Measurements from ENCODE around the gene SMG9.
"Not testable (repeated sequence)": the region's sequence is repeated elsewhere in the genome, so short reads cannot be mapped to it uniquely, and the experiment has no call there.

SMG9 gene

GRCh38 chr19:43776286-43776685 lies 21.5 kb upstream of the SMG9 start:
- peaks cover 70 to 86% (median 81%) of the 10 kb centered on the region in 10 experiments for H3K4me1 ChIP-seq
- no peaks in the 10 kb centered on the region for H3K9me3 ChIP-seq (replicated peaks in 1 of 11)
- peaks cover 28 to 57% (median 39%) of the 10 kb centered on the region in 11 experiments for H3K36me3 ChIP-seq
- H4K20me1 ChIP-seq: peaks cover 0 to 45% (median 0%) of the 10 kb centered on the region in 11 experiments; a peak in 7 of 22 replicates
- H3K9ac ChIP-seq: peak overlapping the region in 7 of 11 experiments; percentile 72 to 84 (median 80); a peak in 11 of 22 replicates
- H3K4me3 ChIP-seq: peak overlapping the region in 4 of 10 experiments; percentile 55 to 80 (median 80); a peak in 6 of 20 replicates
- peak overlapping the region; percentile 85 to 100 (median 93) for H3K4me2 ChIP-seq
- no peak for TF ChIP-seq Cebpa-rat (IDR thresholded peaks at IDR 0.05)
- no peaks in the 10 kb centered on the region for H3K27me3 ChIP-seq
- peak overlapping the region in 9 of 11 experiments; percentile 68 to 91 (median 85); a peak in 17 of 22 replicates for H3K27ac ChIP-seq

- Histone ChIP-seq H4K20me1 (peaks cover 0 to 51% (median 0%) of the 10 kb centered on the region in 11 experiments; a peak in 7 of 22 replicates), H3K4me1 (peaks cover 64 to 91% (median 78%) of the 10 kb centered on the region in 10 experiments), H3K27me3 (no peaks in the 10 kb centered on the region), H3K27ac (peak overlapping the region in 4 of 11 experiments; percentile 81 to 91 (median 88); a peak in 4 of 22 replicates), H3K9me3 (replicated peaks in 1 of 11) (no peaks in the 10 kb centered on the region), H3K4me2 (peak overlapping the region in 8 of 11 experiments; percentile 89 to 100 (median 93); a peak in 13 of 22 replicates), H3K9ac (no peak overlapping the region; a peak in 1 of 22 replicates), H3K36me3 (peaks cover 36 to 66% (median 48%) of the 10 kb centered on the region in 11 experiments), H3K4me3 (no peak overlapping the region)
- TF ChIP-seq Cebpa-rat (IDR thresholded peaks at IDR 0.05): no peak
These were observed 20.6 kb upstream of the SMG9 start for GRCh38 chr19:43775299-43775890.

GRCh38 chr19:43774940-43775258 lies 20.1 kb upstream of the SMG9 start:
- not testable (repeated sequence) for H3K9ac ChIP-seq; H3K4me3 ChIP-seq; H3K27ac ChIP-seq; H3K9me3 ChIP-seq (replicated peaks in 1 of 11); H3K27me3 ChIP-seq
- Histone ChIP-seq H3K4me2 (peak overlapping the region in 4 of 11 experiments; percentile 47 to 100 (median 77); a peak in 7 of 22 replicates), H3K4me1 (peaks cover 61 to 96% (median 78%) of the 10 kb centered on the region in 10 experiments), H3K36me3 (peaks cover 41 to 71% (median 53%) of the 10 kb centered on the region in 11 experiments), H4K20me1 (peaks cover 0 to 56% (median 0%) of the 10 kb centered on the region in 11 experiments; a peak in 7 of 22 replicates)

- peaks cover 47 to 76% (median 59%) of the 10 kb centered on the region in 11 experiments for H3K36me3 ChIP-seq
- no peak overlapping the region for H3K4me3 ChIP-seq
- no peaks in the 10 kb centered on the region for H3K9me3 ChIP-seq (replicated peaks in 1 of 11)
- peak overlapping the region in 8 of 11 experiments; percentile 19 to 100 (median 62); a peak in 9 of 22 replicates for H3K4me2 ChIP-seq
- H3K9ac ChIP-seq: 0 out of 22 replicates have a peak overlapping the region, but pooled peaks of 1 of the 11 experiments have one; percentile 5
- peak overlapping the region in 2 of 11 experiments; percentile 3 to 12; a peak in 3 of 22 replicates for H3K27ac ChIP-seq
- no peaks in the 10 kb centered on the region for H3K27me3 ChIP-seq
- TF ChIP-seq Cebpa-rat (IDR thresholded peaks at IDR 0.05): no peak
- H3K4me1 ChIP-seq: peaks cover 55 to 100% (median 77%) of the 10 kb centered on the region in 10 experiments
- peaks cover 0 to 57% (median 0%) of the 10 kb centered on the region in 11 experiments; a peak in 7 of 22 replicates for H4K20me1 ChIP-seq
These were observed 19.6 kb upstream of the SMG9 start for GRCh38 chr19:43774103-43774939.

GRCh38 chr19:43773725-43774102 lies 19.0 kb upstream of the SMG9 start:
- Histone ChIP-seq H3K36me3 (peaks cover 53 to 82% (median 65%) of the 10 kb centered on the region in 11 experiments), H3K4me3 (no peak overlapping the region), H3K4me2 (peak overlapping the region in 10 of 11 experiments; percentile 19 to 100 (median 52); a peak in 13 of 22 replicates)

DNA sequence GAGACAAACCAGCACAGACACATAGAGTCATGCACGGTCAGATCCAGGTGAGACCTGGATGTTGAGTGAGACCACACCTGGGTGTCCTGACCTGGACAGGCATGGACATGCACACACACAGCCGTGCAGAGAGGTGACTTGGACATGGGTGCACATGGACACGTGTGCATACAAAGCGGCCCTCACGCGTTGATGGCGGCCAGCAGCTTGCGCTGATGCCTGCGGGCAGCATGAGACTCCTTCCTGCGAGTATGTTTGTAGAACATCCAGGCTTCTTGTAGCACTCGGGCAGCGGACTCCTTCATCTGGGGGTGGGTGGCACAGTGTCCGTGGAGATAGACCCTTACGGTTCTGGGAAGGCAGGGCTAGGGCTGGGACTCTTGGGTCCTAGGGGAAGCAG lies 14.5 kb upstream of the SMG9 start:
- peaks cover 0 to 40% (median 0%) of the 10 kb centered on the region in 11 experiments; a peak in 6 of 22 replicates for H4K20me1 ChIP-seq
- peak overlapping the region in 5 of 11 experiments; percentile 25 to 90 (median 42); a peak in 7 of 22 replicates for H3K27ac ChIP-seq
- H3K4me1 ChIP-seq: peaks cover 51 to 100% (median 77%) of the 10 kb centered on the region in 10 experiments
- H3K9me3 ChIP-seq (replicated peaks in 1 of 11): no peaks in the 10 kb centered on the region
- no peak for TF ChIP-seq Cebpa-rat (IDR thresholded peaks at IDR 0.05)
- peaks cover 67 to 83% (median 77%) of the 10 kb centered on the region in 11 experiments for H3K36me3 ChIP-seq
- peak overlapping the region in 7 of 11 experiments; percentile 8 to 55 (median 27); a peak in 4 of 22 replicates for H3K9ac ChIP-seq
- H3K4me3 ChIP-seq: no peak overlapping the region; a peak in 1 of 20 replicates
- peak overlapping the region in 8 of 11 experiments; percentile 91 to 97 (median 92); a peak in 14 of 22 replicates for H3K4me2 ChIP-seq
- H3K27me3 ChIP-seq: no peaks in the 10 kb centered on the region

More at GRCh38 chr19:43773725-43774102, 19.0 kb upstream of the SMG9 start:
- peaks cover 0 to 57% (median 0%) of the 10 kb centered on the region in 11 experiments; a peak in 7 of 22 replicates for H4K20me1 ChIP-seq
- H3K9me3 ChIP-seq (replicated peaks in 1 of 11): no peaks in the 10 kb centered on the region
- no peaks in the 10 kb centered on the region for H3K27me3 ChIP-seq
- H3K27ac ChIP-seq: peak overlapping the region in 1 of 11 experiments; percentile 12; a peak in 3 of 22 replicates
- TF ChIP-seq Cebpa-rat (IDR thresholded peaks at IDR 0.05): no peak
- H3K4me1 ChIP-seq: peaks cover 49 to 100% (median 77%) of the 10 kb centered on the region in 10 experiments
- H3K9ac ChIP-seq: 0 out of 22 replicates have a peak overlapping the region, but pooled peaks of 1 of the 11 experiments have one; percentile 5

DNA sequence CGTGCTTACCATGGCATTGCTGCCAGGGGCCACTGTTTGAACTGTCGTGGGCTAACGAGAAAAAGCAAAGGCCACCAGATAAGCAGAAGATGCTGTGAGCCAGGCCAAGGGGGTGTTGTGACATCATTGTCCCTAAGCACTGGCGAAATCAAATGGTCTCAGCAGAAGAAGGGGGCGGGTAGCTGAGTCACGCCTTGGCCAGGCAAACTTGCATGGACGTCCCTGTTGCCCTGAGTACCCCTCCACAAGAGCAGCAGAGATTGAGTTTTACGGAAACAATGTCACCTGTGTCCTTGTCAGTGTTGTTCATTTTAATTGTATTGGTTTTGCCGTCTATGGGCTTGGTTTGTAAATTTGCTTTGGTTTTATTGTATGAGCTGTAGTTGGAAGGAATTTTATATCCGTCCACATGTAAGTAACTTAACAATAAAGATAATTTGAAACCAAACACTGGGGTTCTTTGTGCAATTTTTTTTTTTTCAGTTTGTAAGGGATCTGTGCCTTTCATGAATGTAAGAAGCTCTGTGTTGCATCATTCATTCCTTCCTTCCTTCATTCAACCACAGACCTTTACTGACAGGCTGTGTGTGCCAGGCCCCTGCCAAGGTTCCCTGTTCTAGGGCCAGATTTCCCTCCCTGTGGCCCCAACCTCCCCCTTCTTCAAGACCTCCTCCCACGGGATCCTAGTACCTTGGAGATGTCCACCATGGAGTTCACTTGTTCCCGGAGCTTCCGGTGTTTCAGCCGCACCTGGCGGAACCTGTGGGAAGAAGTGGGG lies 13.7 kb upstream of the SMG9 start:
- H3K36me3 ChIP-seq: peaks cover 59 to 75% (median 69%) of the 10 kb centered on the region in 11 experiments; a peak in 21 of 22 replicates
- TF ChIP-seq Cebpa-rat (IDR thresholded peaks at IDR 0.05): no peak
- no peaks in the 10 kb centered on the region for H3K9me3 ChIP-seq (replicated peaks in 1 of 11)
- H3K27me3 ChIP-seq: no peaks in the 10 kb centered on the region
- H3K4me1 ChIP-seq: peaks cover 50 to 100% (median 78%) of the 10 kb centered on the region in 10 experiments
- H3K9ac ChIP-seq: peak overlapping the region in 8 of 11 experiments; percentile 8 to 55 (median 29); a peak in 9 of 22 replicates
- peaks cover 0 to 32% (median 0%) of the 10 kb centered on the region in 11 experiments; a peak in 4 of 22 replicates for H4K20me1 ChIP-seq
- peak overlapping the region in 9 of 11 experiments; percentile 6 to 97 (median 92); a peak in 16 of 22 replicates for H3K4me2 ChIP-seq
- H3K27ac ChIP-seq: peak overlapping the region in 7 of 11 experiments; percentile 23 to 90 (median 43); a peak in 15 of 22 replicates
- no peak overlapping the region; a peak in 1 of 20 replicates for H3K4me3 ChIP-seq

Data from BLaER1 treated with 17β-estradiol and CSF1 and Interleukin-3, amounts not matched to agents 10 nM and 100 nM (cell line).